ENCODE data around the gene POLR2E.

The POLR2E gene

GRCh38 chr19:1093330-1093729 is 1.8 kb downstream of the POLR2E start:
- no peak for DNase-seq

- no peak for DNase-seq
Observed at GRCh38 chr19:1091544-1092175, 3.5 kb downstream of the POLR2E start.

- no peak for DNase-seq
Observed at GRCh38 chr19:1090731-1091543, 4.2 kb downstream of the POLR2E start.

- DNase-seq = no peak
Observed at GRCh38 chr19:1089891-1090290, 5.3 kb downstream of the POLR2E start.

- no peak for DNase-seq
Observed at GRCh38 chr19:1089126-1089771, 5.9 kb downstream of the POLR2E start.

- no peak for DNase-seq
Observed at GRCh38 chr19:1088416-1089010, 6.7 kb downstream of the POLR2E start.

GRCh38 chr19:1087813-1088415 is 7.3 kb downstream of the POLR2E start:
- DNase-seq = no peak

GRCh38 chr19:1086613-1087012 is 8.6 kb downstream of the POLR2E start:
- DNase-seq = no peak

- DNase-seq = no peak
Observed at GRCh38 chr19:1085676-1086442, 9.3 kb downstream of the POLR2E start.

GRCh38 chr19:1085053-1085658 is 10.0 kb downstream of the POLR2E start:
- DNase-seq = no peak

GRCh38 chr19:1084024-1084868 is 10.9 kb downstream of the POLR2E start:
- DNase-seq = no peak

GRCh38 chr19:1082928-1083816 is 12.0 kb downstream of the POLR2E start:
- no peak for DNase-seq

- DNase-seq = peak; percentile 66
Observed at GRCh38 chr19:1082165-1082927, 12.8 kb downstream of the POLR2E start.

GRCh38 chr19:1081301-1082164 is 13.6 kb downstream of the POLR2E start:
- DNase-seq = no peak

GRCh38 chr19:1080360-1081161 is 14.6 kb downstream of the POLR2E start:
- DNase-seq = no peak

- DNase-seq = peak; percentile 66
Observed at GRCh38 chr19:1079566-1080111, 15.5 kb downstream of the POLR2E start.

- peak; percentile 83 for DNase-seq
Observed at GRCh38 chr19:1076951-1077350, 18.2 kb downstream of the POLR2E start.

All from stimulated activated CD4-positive, alpha-beta T cell treated with anti-CD3 and anti-CD28 coated beads, Interleukin-12 subunit alpha, Interleukin-12 subunit beta, amount 100 ng/mL, for 4 hours (primary cell).